ENCODE measurements around the gene APOC4.
"Not testable (repeated sequence)": the region's sequence is repeated elsewhere in the genome, so short reads cannot be mapped to it uniquely, and the experiment has no call there.

Gene APOC4, protein sequence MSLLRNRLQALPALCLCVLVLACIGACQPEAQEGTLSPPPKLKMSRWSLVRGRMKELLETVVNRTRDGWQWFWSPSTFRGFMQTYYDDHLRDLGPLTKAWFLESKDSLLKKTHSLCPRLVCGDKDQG

GRCh38 chr19:44942067-44942571, at the start of gene APOC4:
APOC4 (plus strand) TSS chr19:44942237; CDS start chr19:44942278, 41 bp downstream.
- no peak for DNase-seq

DNA sequence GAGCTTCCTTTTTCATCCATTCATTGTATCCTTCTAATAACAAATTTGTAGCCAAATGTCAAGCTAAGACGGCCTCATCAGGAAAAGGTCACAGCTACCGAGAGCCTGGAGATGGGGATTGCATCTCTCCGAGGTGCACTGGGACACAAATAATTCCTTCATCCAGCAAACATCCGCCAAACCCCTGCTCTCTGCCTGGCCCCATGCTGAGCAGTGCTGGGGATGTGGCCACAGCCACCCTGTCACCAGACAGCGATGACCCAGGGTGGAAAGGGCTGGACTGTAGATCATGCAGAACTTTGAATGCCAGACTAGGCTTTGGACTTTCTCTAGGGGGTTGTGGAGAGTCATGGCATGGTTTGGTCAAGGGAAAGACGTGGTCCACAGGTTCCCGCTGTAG, 49.1 kb upstream of the APOC4 start:
- no peak for DNase-seq

DNA sequence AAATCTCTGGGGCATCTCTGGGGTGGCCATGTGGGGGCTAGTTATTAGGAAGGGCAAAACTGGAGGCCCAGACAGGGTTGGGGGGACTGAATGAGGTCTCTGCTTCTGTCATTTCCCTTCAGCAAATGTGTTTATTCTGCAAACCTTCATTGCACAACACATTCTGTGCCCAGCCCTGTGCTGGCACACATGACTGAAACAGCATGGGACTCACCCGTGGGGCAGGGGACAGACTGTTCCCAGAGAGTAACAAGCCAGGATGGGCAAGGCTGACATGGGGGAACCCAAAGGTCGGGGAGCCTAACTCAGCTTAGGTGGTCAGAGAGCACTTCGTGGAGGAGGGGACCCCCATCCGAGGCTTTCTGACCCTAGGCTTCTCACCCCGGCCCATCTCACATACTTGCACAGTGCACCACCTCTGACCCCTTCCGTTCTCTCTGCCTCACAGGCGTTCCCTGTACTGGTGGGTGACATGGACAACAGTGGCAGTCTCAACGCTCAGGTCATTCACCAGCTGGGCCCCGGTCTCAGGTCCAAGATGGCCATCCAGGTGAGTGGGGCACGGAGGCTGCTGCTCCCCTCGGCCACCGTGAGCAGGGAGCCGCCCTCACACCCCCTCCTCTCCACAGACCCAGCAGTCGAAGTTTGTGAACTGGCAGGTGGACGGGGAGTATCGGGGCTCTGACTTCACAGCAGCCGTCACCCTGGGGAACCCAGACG, 48.5 kb upstream of the APOC4 start:
- DNase-seq, result no peak

DNA sequence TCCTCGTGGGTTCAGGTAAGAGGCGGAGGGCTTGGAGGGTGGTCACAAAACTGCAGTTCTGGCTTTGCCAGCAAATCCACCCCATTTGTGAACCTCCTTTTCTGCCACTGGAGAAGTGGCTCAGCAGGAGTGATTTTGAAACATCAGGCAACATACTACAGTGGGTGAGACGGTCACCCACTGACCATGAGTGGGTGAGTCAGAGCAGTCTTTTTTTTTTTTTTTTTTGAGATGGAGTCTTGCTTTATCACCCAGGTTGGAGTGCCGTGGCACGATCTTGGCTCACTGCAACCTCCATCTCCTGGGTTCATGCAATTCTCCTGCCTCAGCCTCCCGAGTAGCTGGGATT, 48.0 kb upstream of the APOC4 start:
- DNase-seq, result no peak

DNA sequence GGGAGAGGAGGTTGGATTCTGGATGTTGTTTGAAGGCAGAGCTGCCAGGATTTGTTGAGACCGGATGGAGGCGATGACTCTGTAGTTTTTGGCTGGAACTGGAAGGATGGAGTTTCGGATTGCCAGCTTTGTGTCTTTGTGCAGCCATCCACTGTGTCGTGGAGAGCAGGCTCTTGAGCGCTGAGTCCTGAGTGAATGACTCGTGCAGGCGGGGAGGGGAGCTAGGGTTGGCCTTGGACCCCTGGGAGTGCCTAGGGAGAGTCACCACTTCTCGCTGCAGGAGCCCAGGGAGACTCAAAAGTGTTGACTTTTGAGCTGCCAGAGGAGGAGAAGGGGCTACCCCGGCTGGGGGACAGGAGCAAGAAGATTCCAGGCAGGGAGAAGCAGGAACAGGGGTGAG, 47.1 kb upstream of the APOC4 start:
- DNase-seq, result no peak

DNA sequence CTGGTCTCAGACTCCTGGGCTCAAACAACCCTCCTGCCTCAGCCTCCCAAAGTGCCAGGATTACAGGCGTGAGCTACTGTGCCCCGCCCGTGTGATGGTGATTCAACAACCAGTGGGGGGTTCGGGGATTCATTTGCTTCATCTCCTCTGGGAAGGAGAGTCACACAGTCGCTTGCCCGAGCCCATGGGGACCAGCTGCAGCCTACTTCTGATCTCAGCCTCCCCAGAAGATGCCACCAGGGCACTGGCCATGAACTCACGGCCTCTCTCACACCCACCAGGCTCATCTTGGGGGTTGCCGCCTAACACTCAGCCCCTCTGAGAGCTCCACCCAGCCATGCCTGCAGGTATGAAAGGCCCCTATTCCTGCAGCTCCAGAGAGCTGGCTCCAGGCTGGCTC, 44.2 kb upstream of the APOC4 start:
- no peak for DNase-seq

DNA sequence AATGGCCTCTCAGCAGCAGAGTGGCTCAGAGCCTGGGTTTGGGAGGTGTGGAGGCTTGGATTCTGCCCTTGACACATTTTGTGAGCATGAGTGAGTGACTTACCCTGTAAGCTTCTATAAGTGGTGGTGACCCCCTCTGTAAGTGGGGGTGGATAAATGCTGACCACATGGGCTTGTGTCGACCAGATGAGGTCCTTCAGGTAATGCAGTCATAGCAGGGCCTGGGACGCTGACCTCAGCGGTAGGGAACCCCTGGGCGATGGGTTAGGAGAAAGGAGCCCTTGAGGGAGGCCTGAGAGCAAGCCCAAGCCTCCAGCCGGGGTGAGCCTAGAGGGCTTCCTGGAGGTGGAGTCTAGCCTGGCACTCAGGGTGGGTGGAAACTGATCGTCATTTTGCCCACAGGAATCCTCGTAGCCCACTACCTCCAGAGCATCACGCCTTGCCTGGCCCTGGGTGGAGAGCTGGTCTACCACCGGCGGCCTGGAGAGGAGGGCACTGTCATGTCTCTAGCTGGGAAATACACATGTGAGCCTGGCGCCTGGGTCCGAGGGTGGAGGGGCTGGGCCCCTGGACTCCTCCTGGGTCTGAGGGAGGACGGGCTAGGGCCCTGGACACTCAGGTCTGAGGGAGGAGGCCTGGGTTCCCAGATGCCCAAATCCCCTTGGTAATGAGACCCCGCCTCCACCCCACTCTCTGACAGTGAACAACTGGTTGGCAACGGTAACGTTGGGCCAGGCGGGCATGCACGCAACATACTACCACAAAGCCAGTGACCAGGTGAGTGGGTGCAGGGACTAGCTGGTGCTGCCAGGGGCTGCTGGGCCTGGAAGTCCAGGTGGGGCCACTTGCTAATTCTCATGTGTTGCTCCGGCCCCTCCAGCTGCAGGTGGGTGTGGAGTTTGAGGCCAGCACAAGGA, 41.5 kb upstream of the APOC4 start:
- no peak for DNase-seq

GRCh38 chr19:44903216-44903601, 38.8 kb upstream of the APOC4 start:
- DNase-seq, result no peak

DNA sequence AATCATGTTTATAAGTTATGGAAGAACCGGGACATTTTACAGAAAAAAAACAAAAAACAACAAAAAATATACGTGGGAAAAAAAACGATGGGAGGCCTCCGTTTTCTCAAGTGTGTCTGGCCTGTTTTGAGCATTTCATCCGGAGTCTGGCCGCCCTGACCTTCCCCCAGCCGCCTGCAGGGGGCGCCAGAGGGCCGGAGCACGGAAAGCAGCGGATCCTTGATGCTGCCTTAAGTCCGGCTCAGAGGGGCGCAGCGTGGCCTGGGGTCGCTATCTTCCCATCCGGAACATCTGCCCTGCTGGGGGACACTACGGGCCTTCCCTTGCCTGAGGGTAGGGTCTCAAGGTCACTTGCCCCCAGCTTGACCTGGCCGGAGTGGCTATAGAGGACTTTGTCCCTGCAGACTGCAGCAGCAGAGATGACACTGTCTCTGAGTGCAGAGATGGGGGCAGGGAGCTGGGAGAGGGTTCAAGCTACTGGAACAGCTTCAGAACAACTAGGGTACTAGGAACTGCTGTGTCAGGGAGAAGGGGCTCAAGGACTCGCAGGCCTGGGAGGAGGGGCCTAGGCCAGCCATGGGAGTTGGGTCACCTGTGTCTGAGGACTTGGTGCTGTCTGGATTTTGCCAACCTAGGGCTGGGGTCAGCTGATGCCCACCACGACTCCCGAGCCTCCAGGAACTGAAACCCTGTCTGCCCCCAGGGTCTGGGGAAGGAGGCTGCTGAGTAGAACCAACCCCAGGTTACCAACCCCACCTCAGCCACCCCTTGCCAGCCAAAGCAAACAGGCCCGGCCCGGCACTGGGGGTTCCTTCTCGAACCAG, 38.2 kb upstream of the APOC4 start:
- DNase-seq, result peak; percentile 24

GRCh38 chr19:44904426-44904994, 37.5 kb upstream of the APOC4 start:
- no peak for DNase-seq

DNA sequence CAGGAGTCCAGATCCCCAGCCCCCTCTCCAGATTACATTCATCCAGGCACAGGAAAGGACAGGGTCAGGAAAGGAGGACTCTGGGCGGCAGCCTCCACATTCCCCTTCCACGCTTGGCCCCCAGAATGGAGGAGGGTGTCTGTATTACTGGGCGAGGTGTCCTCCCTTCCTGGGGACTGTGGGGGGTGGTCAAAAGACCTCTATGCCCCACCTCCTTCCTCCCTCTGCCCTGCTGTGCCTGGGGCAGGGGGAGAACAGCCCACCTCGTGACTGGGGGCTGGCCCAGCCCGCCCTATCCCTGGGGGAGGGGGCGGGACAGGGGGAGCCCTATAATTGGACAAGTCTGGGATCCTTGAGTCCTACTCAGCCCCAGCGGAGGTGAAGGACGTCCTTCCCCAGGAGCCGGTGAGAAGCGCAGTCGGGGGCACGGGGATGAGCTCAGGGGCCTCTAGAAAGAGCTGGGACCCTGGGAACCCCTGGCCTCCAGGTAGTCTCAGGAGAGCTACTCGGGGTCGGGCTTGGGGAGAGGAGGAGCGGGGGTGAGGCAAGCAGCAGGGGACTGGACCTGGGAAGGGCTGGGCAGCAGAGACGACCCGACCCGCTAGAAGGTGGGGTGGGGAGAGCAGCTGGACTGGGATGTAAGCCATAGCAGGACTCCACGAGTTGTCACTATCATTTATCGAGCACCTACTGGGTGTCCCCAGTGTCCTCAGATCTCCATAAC, 36.4 kb upstream of the APOC4 start, which contains the start of gene APOE:
APOE (plus strand) TSS at position 360 of the 724 bp plus-strand sequence. CDS start 829 bp downstream, outside the sequence.
- peak; percentile 21 for DNase-seq

- DNase-seq, result no peak
Measured at GRCh38 chr19:44907613-44908012, 34.4 kb upstream of the APOC4 start.

GRCh38 chr19:44908074-44908835, 33.8 kb upstream of the APOC4 start:
- no peak for DNase-seq

- DNase-seq, result no peak
Measured at GRCh38 chr19:44908836-44909261, 33.2 kb upstream of the APOC4 start.

- DNase-seq, result no peak
Measured at GRCh38 chr19:44909775-44910174, 32.3 kb upstream of the APOC4 start.

DNA sequence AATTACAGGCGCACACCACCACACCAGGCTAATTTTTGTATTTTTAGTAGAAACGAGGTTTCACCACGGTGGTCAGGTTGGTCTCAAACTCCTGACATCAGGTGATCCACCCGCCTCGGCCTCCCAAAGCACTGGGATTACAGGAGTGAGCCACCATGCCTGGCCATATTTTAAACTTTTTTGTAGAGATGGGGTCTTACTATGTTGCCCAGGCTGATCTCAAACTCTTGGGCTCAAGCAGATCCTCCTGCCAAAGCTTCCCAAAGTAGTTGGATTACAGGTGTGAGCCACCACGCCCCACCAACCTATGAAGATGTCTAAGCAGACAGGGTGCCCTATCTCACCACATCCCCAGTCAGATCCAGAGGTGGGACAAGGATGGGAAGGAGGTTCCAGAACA, 30.1 kb upstream of the APOC4 start:
- DNase-seq, result not testable (repeated sequence)

- DNase-seq, result no peak
Measured at GRCh38 chr19:44912854-44913253, 29.2 kb upstream of the APOC4 start.

GRCh38 chr19:44913512-44914432, 28.3 kb upstream of the APOC4 start:
- not testable (repeated sequence) for DNase-seq

DNA sequence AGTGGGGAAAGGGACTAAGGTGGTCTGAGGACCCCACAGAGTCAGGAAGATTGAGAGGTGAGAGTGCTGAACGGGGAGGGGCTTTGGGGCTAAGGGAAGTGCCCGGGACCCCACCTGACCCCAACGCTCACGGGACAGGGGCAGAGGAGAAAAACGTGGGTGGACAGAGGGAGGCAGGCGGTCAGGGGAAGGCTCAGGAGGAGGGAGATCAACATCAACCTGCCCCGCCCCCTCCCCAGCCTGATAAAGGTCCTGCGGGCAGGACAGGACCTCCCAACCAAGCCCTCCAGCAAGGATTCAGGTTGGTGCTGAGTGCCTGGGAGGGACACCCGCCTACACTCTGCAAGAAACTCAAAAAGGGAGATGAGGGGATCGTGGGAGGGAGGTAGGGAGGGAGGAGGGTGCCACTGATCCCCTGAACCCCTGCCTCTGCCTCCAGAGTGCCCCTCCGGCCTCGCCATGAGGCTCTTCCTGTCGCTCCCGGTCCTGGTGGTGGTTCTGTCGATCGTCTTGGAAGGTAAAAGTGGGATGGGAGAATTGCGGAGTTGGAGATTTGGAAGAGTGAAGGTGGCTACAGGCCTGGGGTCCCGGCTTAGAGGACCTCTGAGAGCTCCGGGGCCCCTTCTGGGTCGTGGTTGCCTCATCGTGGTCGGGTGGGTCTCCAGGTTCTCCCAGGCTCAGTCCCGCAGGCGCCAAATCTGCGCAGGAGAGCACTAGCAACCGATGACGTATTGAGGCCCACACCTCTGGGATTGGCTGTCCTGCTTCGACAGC, 27.4 kb upstream of the APOC4 start, which contains the start of gene APOC1:
APOC1 (plus strand) TSS at position 176 of the 774 bp plus-strand sequence; CDS start at position 460, 284 bp downstream.
- peak; percentile 83 for DNase-seq
